Hematopoietic multipotent progenitor cell treated with erythropoietin and hydrocortisone succinate and interleukin-3 and kit ligand, for 17 days (in vitro differentiated cells): ENCODE results near the gene SRRM1.
"Not testable (repeated sequence)": the region's sequence is repeated elsewhere in the genome, so short reads cannot be mapped to it uniquely, and the experiment has no call there.

Experiments
- DNase-seq: peaks from one replicate; pipeline ENCODE4 v3.0.0-alpha.2; 2015; ENCODE audit warnings: low spot score

Gene SRRM1

GRCh38 chr1:24694380-24694843, 51.3 kb downstream of the SRRM1 start:
- no peak for DNase-seq

GRCh38 chr1:24695202-24695974, 52.3 kb downstream of the SRRM1 start:
- DNase-seq: no peak

GRCh38 chr1:24696041-24696755, 53.1 kb downstream of the SRRM1 start:
- DNase-seq: no peak

- no peak for DNase-seq
Observed at GRCh38 chr1:24696756-24697330, 53.7 kb downstream of the SRRM1 start.

GRCh38 chr1:24697453-24698001, 54.4 kb downstream of the SRRM1 start:
- not testable (repeated sequence) for DNase-seq

- DNase-seq: not testable (repeated sequence)
Observed at GRCh38 chr1:24698326-24698725, 55.2 kb downstream of the SRRM1 start.

- no peak for DNase-seq
Observed at GRCh38 chr1:24699628-24700027, 56.5 kb downstream of the SRRM1 start.

- no peak for DNase-seq
Observed at GRCh38 chr1:24702511-24703293, 59.6 kb downstream of the SRRM1 start.

- DNase-seq: no peak
Observed at GRCh38 chr1:24704411-24705259, 61.5 kb downstream of the SRRM1 start.

GRCh38 chr1:24705260-24706073, 62.4 kb downstream of the SRRM1 start:
- DNase-seq: no peak

- DNase-seq: not testable (repeated sequence)
Observed at GRCh38 chr1:24706074-24706389, 62.9 kb downstream of the SRRM1 start.

GRCh38 chr1:24707687-24708086, 64.6 kb downstream of the SRRM1 start:
- DNase-seq: no peak

- no peak for DNase-seq
Observed at GRCh38 chr1:24708938-24709337, 65.8 kb downstream of the SRRM1 start.

GRCh38 chr1:24709791-24710441, 66.8 kb downstream of the SRRM1 start:
- DNase-seq: no peak

GRCh38 chr1:24711329-24711728, 68.2 kb downstream of the SRRM1 start:
- DNase-seq: no peak

GRCh38 chr1:24713176-24713575, 70.1 kb downstream of the SRRM1 start:
- no peak for DNase-seq

GRCh38 chr1:24713736-24714135, 70.6 kb downstream of the SRRM1 start:
- no peak for DNase-seq

GRCh38 chr1:24714859-24715520, 71.9 kb downstream of the SRRM1 start:
- no peak for DNase-seq

GRCh38 chr1:24715658-24716057, 72.6 kb downstream of the SRRM1 start:
- no peak for DNase-seq
